WTC11 (cell line): Measurements from ENCODE around the gene SKA2.

ENCODE experiments used
- ATF2 ChIP-seq: sonication (generic); formaldehyde crosslinking; IDR thresholded peaks from 2 replicates; pipeline ENCODE4 v1.8.1; 2022; ENCODE audit warnings: low read depth, missing genetic modification reagents, borderline replicate concordance
- ATF3 ChIP-seq: sonication (generic); formaldehyde crosslinking; conservative IDR thresholded peaks from 2 replicates; pipeline ENCODE4 v1.8.1; 2022; ENCODE audit warnings: mild to moderate bottlenecking, missing genetic modification reagents
- ELF4 ChIP-seq: sonication (generic); formaldehyde crosslinking; IDR thresholded peaks from 2 replicates; pipeline ENCODE4 v1.8.1; 2022; ENCODE audit warnings: low read depth, mild to moderate bottlenecking, moderate library complexity, missing genetic modification reagents
- MAX ChIP-seq: sonication (generic); formaldehyde crosslinking; IDR thresholded peaks from 2 replicates; pipeline ENCODE4 v1.8.0; 2022; ENCODE audit warnings: mild to moderate bottlenecking, missing genetic modification reagents
- NFATC4 ChIP-seq: fragments of 250-450 bp; sonication (Bioruptor Pico); IDR thresholded peaks from 2 replicates; pipeline ENCODE4 v1.9.0; 2021; ENCODE audit warnings: mild to moderate bottlenecking
- SP1 ChIP-seq: sonication (generic); formaldehyde crosslinking; conservative IDR thresholded peaks from 2 replicates; pipeline ENCODE4 v1.8.1; 2022; ENCODE audit warnings: missing genetic modification reagents
- USF2 ChIP-seq: sonication (generic); formaldehyde crosslinking; IDR thresholded peaks from 2 replicates; pipeline ENCODE4 v1.8.1; 2023; ENCODE audit warnings: mild to moderate bottlenecking, missing genetic modification reagents, moderate library complexity
- ZNF423 ChIP-seq: fragments of 250-450 bp; sonication (Bioruptor Pico); IDR thresholded peaks from 2 replicates; pipeline ENCODE4 v2.1.2; 2022; ENCODE audit warnings: mild to moderate bottlenecking, moderate library complexity
- TF ChIP-seq, protein P1 (sequence below): fragments of 200-600 bp; IDR thresholded peaks from 2 replicates; pipeline ENCODE4 v1.8.0; 2022; ENCODE audit warnings: antibody characterized with exemption

GRCh38 chr17:59131131-59131530 is 23.9 kb downstream of the SKA2 start:
- TF ChIP-seq, protein P1, sequence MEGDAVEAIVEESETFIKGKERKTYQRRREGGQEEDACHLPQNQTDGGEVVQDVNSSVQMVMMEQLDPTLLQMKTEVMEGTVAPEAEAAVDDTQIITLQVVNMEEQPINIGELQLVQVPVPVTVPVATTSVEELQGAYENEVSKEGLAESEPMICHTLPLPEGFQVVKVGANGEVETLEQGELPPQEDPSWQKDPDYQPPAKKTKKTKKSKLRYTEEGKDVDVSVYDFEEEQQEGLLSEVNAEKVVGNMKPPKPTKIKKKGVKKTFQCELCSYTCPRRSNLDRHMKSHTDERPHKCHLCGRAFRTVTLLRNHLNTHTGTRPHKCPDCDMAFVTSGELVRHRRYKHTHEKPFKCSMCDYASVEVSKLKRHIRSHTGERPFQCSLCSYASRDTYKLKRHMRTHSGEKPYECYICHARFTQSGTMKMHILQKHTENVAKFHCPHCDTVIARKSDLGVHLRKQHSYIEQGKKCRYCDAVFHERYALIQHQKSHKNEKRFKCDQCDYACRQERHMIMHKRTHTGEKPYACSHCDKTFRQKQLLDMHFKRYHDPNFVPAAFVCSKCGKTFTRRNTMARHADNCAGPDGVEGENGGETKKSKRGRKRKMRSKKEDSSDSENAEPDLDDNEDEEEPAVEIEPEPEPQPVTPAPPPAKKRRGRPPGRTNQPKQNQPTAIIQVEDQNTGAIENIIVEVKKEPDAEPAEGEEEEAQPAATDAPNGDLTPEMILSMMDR, result no peak
- no peak for TF ChIP-seq ATF3
- no peak for TF ChIP-seq MAX (CRISPR knock-in tag)
- no peak for TF ChIP-seq USF2 (CRISPR knock-in tag)
- no peak for TF ChIP-seq ELF4 (CRISPR knock-in tag)
- TF ChIP-seq SP1 (CRISPR knock-in tag), result no peak
- no peak for TF ChIP-seq NFATC4 (CRISPR knock-in tag)
- no peak for TF ChIP-seq ZNF423 (CRISPR knock-in tag)
- no peak for TF ChIP-seq ATF2 (CRISPR knock-in tag)
